ENCODE results near the gene NPTN.

Gene NPTN

DNA sequence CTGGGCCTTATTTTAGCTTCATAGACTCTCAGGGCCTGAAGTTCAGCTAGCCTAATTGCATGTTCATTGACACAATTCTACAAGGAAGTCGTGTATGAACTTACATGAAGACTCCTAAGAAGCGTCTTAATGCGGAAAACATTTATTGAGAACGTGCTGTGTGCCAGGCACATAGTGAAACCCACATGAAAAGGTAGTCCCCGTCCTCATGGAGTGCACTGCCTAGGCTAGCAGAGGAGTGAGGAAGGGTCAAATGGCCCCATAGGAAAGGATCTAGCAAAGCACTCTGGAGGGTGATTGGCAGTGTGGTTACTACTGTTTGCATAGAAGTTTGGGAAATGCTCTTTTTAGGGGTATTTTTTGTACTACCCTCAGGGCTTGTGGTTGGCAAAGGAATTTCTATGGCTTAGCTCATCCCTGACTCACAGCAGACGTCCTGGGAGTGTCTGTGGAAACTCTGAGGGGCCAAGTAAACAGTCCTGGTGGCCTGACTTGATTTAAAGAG is 854 bp upstream of the NPTN start:
- TF ChIP-seq, protein P1, sequence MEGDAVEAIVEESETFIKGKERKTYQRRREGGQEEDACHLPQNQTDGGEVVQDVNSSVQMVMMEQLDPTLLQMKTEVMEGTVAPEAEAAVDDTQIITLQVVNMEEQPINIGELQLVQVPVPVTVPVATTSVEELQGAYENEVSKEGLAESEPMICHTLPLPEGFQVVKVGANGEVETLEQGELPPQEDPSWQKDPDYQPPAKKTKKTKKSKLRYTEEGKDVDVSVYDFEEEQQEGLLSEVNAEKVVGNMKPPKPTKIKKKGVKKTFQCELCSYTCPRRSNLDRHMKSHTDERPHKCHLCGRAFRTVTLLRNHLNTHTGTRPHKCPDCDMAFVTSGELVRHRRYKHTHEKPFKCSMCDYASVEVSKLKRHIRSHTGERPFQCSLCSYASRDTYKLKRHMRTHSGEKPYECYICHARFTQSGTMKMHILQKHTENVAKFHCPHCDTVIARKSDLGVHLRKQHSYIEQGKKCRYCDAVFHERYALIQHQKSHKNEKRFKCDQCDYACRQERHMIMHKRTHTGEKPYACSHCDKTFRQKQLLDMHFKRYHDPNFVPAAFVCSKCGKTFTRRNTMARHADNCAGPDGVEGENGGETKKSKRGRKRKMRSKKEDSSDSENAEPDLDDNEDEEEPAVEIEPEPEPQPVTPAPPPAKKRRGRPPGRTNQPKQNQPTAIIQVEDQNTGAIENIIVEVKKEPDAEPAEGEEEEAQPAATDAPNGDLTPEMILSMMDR (IDR thresholded peaks at IDR 0.05; ENCODE audit: borderline replicate concordance, insufficient read depth, low read depth, low read length) = no peak
- no peak overlapping the region for H3K4me3 ChIP-seq (ENCODE audit: low read depth, low read length)

DNA sequence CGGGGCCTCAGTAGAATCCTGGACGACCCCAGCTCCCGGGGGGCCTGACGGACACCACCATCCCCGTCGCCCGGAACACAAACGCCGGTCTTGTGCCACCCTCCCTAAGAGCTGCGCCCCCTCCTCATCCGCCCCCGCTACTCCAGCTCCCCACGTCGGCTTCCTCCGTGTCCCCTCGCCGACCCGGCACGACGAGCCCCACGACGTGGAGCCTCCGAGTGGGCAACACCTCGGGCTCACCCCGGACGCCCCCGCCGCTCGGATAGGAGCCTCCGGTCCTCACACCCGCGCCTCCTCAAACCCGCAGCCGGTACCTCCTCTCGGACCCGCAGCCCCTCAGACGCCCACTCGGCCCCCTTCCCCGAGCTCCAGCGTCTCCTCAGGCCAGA is 525 bp downstream of the NPTN start:
- TF ChIP-seq, protein P1 (IDR thresholded peaks at IDR 0.05; ENCODE audit: borderline replicate concordance, insufficient read depth, low read depth, low read length) = no peak

GRCh38 chr15:73631915-73632669 is 1.1 kb downstream of the NPTN start:
- TF ChIP-seq, protein P1 (IDR thresholded peaks at IDR 0.05; ENCODE audit: borderline replicate concordance, insufficient read depth, low read depth, low read length) = no peak
- H3K4me3 ChIP-seq (ENCODE audit: low read depth, low read length) = peak overlapping the region; percentile 85

More for the DNA sequence above, 525 bp downstream of the NPTN start:
- H3K4me3 ChIP-seq (ENCODE audit: low read depth, low read length) = peak overlapping the region; percentile 85

DNA sequence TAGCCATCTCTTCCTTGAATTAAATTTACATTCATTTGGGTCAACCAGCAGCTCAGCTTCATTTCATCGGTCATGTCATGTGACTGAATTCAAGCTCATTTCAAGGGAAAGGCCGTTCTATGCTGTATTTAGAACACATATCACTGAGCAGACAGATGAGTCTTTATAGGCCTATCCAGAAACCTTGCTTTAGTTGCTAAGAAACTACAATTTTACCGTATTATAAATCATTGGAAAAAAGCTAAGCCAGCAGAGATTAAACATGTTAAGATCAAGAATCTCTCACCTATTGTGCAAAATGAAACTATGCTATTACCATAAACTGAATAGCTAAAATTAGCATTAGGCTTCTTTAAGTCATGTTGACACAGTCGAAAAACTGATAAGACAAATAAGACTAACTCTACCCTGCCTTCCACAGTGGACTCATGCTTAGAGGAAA is 2.2 kb downstream of the NPTN start:
- H3K4me3 ChIP-seq (ENCODE audit: low read depth, low read length) = no peak overlapping the region
- TF ChIP-seq, protein P1 (IDR thresholded peaks at IDR 0.05; ENCODE audit: borderline replicate concordance, insufficient read depth, low read depth, low read length) = no peak

DNA sequence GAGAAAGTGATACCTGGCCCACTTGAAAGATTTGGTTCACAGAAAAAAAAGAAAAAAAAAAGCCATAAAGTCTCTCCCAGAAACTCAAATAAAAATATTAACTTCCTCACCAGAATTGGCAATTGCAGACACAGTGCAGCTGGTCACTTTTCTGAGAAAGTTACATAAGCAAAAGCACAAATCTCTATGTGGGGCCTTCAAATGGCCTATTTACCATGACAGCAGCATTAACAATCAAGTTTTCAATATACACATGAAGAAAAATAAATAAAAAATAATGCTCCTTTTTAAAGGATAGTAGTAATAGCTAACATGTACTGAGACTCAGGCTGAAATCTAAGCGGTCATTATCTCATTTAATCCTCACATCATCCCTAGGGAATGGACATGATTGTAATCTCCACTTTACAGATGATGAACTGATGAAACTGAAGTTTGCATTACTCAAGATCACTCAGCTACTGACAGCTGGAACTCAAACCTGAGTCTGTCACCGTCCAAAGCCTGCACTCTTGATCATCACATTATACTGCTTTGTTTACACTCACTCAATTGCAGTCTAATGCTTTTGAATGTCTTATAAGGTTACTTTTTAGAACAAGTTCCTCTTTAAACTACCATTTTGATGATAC is 3.3 kb downstream of the NPTN start:
- TF ChIP-seq, protein P1 (IDR thresholded peaks at IDR 0.05; ENCODE audit: borderline replicate concordance, insufficient read depth, low read depth, low read length) = no peak
- no peak overlapping the region for H3K4me3 ChIP-seq (ENCODE audit: low read depth, low read length)

DNA sequence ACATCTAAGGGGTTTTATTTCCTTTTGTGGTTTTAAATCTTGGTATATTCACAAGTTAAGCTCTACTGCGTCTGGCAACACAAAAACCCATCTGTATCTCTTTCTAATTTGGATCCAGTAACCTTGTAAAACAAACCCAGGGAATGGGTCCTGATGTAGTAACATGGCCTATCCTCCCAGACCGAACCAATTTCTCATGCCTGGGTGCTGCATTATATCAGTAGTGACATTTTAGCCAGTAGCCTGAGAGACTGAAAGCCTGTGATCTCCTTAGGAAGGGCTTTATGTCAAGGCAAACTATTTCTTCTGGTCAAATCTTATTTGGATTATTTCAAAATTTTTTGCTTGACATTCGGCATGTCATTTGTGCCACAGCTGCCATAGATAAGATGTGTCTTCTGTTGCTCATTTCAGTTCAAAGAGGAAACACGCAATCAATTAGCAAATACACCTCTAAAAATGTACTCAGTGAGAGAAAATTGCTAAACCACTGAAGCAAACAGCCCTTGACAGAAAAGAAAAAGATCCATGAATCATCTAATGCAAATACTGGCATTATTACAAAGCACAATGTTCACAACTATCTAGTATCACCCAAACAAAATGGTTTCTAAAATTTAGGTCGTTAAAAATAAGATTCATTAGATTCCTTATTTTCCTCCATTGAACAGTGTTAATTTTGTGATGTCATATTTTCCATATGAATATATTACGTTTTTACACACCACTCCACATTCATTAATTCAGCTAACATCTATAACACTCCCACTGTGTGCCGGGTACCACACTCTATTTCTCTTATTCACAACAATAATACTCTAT is 4.0 kb downstream of the NPTN start:
- H3K4me3 ChIP-seq (ENCODE audit: low read depth, low read length) = no peak overlapping the region
- TF ChIP-seq, protein P1 (IDR thresholded peaks at IDR 0.05; ENCODE audit: borderline replicate concordance, insufficient read depth, low read depth, low read length) = no peak
